GM06990 (cell line): ENCODE results near the gene NFIA.

Experiments used
- DNase-seq: peaks from one replicate; pipeline ENCODE4 v3.0.0-alpha.2; 2011; ENCODE audit not compliant: insufficient read length; ENCODE audit errors: extremely low read depth
- H3K27me3 ChIP-seq: replicated peaks from 2 replicates; pipeline ENCODE4 v1.6.0; 2011; ENCODE audit warnings: low read length; ENCODE audit not compliant: control insufficient read depth, insufficient read depth
- H3K36me3 ChIP-seq: 2 replicates; pipeline ENCODE4 v1.5.1; 2011; ENCODE audit warnings: low read length; ENCODE audit not compliant: control insufficient read depth, insufficient read depth
- H3K4me3 ChIP-seq: replicated peaks from 2 replicates; pipeline ENCODE4 v1.5.1; 2011; ENCODE audit warnings: low read depth, mild to moderate bottlenecking, control low read depth, low read length
- TF ChIP-seq, protein P1 (sequence below): IDR thresholded peaks from 2 replicates; pipeline ENCODE4 v1.5.1; 2011; ENCODE audit warnings: low read length, control low read depth, mild to moderate bottlenecking, inconsistent platforms; ENCODE audit not compliant: insufficient read depth, poor library complexity, severe bottlenecking

Gene NFIA

GRCh38 chr1:61187352-61188086, 105.2 kb downstream of the NFIA start:
- Histone ChIP-seq H3K27me3 (peaks cover 3% of the 10 kb centered on the region; the same call in 1 of the 2 replicates), H3K36me3 (no peaks in the 10 kb centered on the region), H3K4me3 (no peak overlapping the region)
- no peak for DNase-seq
- TF ChIP-seq, protein P1, sequence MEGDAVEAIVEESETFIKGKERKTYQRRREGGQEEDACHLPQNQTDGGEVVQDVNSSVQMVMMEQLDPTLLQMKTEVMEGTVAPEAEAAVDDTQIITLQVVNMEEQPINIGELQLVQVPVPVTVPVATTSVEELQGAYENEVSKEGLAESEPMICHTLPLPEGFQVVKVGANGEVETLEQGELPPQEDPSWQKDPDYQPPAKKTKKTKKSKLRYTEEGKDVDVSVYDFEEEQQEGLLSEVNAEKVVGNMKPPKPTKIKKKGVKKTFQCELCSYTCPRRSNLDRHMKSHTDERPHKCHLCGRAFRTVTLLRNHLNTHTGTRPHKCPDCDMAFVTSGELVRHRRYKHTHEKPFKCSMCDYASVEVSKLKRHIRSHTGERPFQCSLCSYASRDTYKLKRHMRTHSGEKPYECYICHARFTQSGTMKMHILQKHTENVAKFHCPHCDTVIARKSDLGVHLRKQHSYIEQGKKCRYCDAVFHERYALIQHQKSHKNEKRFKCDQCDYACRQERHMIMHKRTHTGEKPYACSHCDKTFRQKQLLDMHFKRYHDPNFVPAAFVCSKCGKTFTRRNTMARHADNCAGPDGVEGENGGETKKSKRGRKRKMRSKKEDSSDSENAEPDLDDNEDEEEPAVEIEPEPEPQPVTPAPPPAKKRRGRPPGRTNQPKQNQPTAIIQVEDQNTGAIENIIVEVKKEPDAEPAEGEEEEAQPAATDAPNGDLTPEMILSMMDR = no peak

DNA sequence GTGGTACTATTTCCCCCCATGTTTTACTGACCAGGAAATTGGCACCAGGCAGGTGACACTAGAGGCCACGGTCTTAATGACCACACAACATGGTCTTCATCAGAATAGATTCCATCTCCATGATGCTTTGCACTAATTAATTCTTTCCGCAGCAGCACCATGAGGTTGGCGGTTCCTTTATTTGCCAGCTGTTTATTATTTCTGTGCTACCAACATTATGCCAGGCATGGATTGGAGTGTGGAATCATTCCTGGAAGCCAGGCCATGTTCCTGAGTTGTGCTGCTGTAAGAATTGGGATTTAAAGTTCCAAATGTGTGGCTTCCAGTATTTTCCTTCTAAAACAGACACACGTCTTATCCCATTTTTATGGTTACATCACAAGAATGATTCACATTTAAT, 107.8 kb downstream of the NFIA start:
- H3K36me3 ChIP-seq = no peaks in the 10 kb centered on the region
- no peak overlapping the region for H3K4me3 ChIP-seq
- TF ChIP-seq, protein P1 = no peak
- DNase-seq = no peak
- no peaks in the 10 kb centered on the region for H3K27me3 ChIP-seq

- Histone ChIP-seq H3K36me3 (no peaks in the 10 kb centered on the region), H3K27me3 (no peaks in the 10 kb centered on the region), H3K4me3 (no peak overlapping the region)
- no peak for DNase-seq
- TF ChIP-seq, protein P1 = no peak
These were observed 108.5 kb downstream of the NFIA start for GRCh38 chr1:61190618-61191432.

- no peaks in the 10 kb centered on the region for H3K27me3 ChIP-seq
- DNase-seq = no peak
- H3K36me3 ChIP-seq = no peaks in the 10 kb centered on the region
- no peak overlapping the region for H3K4me3 ChIP-seq
- TF ChIP-seq, protein P1 = no peak
These were observed 109.0 kb downstream of the NFIA start for GRCh38 chr1:61191433-61191720.

DNA sequence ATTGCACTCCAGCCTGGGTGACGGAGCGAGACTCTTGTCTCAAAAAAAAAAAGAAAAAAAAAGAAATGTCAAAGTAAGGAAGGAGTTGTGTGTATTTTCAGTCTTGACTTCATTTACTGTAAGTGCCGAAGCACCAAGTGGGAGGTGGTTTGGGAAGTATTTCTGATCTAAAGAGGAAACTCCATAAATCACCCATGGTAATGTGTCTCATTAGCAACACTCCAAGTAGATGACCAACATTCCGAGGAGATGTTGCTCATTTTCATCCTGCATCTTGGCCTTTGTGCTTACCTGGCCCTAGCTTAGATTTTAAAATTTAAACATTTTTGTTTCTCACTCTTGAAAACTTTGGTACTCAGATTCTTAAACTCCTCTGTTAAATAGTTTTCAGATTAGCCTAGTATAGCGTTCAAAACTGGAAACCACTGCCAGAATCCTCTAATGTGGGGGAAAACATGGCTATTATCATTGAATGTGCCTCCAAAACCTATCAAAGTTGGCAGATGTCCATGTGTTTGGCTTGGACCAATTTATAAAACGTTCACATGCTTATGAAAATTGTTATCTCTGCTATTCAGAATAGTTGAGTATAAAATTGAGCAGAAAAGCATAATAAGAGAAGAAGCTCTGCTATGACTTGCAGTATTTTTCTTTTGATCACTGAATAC, 110.4 kb downstream of the NFIA start:
- TF ChIP-seq, protein P1 = no peak
- no peak for DNase-seq
- no peaks in the 10 kb centered on the region for H3K36me3 ChIP-seq
- no peaks in the 10 kb centered on the region for H3K27me3 ChIP-seq
- H3K4me3 ChIP-seq = no peak overlapping the region
